Tongue (tissue), 2 donors: Measurements from ENCODE around the gene CRACR2B. TPM values are rescaled to one million over a fixed set of nuclear protein-coding genes. Genes with fewer than 3 reads are reported as not detected.
A peak's percentile ranks its signal among the peaks of the same experiment; 100 is the strongest.

Source experiments
- DNase-seq: peaks from one replicate; pipeline ENCODE4 v3.0.0-alpha.2; 2015
- total RNA-seq: library from RNA; depleted of rRNA; stranded (reverse); fragments of >200 nt; gene quantifications from one replicate; pipeline ENCODE4 v1.2.3, GENCODE V29; 2014

Gene CRACR2B
- total RNA-seq, 1 donor from 2014 or later = 22.6 TPM

DNA sequence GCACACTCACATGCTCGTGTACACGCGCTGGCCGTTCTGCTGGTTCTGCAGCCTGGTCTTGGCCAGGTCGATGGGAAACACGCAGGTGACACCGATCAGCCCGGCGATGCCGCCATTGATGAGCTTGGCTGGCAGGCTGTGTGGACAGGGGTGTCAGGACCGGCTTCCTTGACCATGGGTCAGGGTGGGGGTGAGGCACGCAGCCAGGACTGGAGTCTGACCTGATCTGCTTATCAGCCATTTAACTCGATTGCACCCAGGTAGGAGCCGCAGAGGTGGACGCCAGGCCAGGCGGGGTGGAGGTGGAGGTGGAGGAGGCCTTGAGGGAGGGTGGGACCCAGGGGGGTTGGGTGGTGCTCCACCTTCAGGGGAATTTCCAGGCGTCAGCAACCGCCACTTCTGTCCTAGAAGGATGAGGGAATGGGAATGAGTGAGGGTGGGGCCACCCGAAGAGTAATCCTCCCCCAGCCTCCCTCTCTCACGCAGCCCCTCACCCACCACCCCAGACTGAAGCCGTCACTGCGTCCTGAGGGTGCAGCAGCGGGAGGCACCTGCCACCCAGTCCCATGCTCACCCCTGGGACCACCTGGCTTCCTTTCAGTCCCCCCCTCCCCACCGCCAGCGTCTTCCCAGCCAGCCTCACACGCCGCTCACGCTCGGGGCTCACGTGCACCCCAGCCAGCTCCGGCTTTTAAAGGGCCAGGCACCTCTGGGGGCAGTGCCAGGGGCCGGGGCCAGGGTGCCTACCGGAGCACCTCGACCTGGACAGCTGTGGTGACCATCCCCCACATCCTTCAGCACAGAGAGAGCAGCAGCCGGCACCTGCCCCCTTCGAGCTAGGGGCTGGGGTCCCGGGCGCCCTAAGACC, 32.7 kb upstream of the CRACR2B start:
- no peak for DNase-seq

- DNase-seq = peak; percentile 84
These were observed 31.8 kb upstream of the CRACR2B start for GRCh38 chr11:795634-796564.

DNA sequence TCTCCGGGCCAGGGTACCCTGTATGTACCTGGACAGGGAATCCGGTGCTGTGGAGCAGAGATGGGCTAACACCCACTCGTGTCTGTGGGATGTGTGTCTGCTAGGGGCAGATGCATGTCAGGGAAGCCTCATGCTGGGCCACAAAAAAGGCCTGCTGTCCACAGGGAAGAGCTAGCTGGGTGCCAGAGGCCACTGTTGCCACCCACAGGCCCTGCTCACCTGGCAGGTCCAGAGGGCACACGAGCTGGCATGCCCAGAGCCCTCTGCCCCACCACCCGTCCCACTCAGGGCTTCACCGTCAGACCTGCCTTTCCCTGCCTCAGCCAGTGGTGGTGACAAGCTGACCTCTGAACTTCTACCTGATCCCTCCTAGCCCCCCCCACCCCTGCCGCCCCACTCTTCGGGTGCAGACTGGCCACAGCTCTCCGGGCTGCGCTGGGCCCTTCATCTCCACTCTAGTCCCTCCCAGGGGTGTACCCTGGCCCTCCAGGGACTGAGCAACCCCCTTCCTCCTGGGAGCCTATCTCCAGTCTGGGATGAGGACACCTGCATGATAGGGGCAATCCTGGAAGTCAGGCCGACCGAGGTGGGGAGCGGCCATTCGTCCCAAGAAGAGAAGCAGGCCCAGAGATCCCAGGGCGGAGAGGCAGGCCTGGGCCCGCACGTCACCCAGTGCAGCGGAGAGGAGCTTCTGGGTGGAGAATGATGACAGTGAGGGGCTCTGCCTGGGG, 31.0 kb upstream of the CRACR2B start:
- DNase-seq = no peak

DNA sequence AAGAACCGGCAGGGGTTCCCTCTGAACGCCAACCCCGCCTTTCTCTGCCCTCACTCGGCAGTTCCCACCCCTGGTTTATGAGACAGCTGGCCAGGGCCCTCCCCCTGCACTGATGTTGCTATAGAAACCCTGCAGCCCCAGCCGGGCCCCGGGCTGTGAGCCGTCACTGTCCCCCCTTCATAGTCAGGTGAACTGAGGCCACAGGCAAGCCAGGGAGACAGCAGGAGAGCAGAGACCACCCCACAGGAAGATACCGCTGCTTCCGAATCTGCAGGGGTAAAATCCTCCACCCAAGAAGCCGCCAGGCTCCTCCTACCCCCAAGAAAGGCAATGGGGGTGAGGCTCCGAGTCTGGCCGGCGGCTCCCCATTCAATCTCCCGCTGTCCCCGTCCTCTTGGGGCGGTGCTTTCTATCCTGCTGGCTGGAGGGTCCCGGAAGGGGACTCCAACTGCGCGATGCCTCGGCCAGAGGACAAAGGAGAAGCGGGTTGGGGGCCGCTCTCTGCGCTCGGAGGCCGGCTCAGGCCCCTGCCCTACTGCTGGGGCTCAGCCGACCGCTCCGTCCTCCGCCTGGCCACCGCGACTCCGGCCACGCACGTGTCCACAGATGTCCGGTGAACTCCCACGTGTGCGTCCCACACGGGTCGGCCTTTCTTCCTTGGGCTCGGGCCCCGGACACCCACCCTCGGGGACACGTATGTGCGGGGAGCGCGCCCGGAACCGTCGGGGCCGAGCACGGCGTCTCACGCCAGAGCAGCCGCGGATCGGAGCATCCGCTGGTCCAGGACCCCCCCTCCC, 30.2 kb upstream of the CRACR2B start:
- DNase-seq = peak; percentile 96

- peak; percentile 91 for DNase-seq
These were observed 29.5 kb upstream of the CRACR2B start, which contains the start of gene SLC25A22 for GRCh38 chr11:798093-798713. Gene SLC25A22, minus strand, starts transcription at chr11:798281. Its CDS starts 3,275 bp downstream, at chr11:795006.

DNA sequence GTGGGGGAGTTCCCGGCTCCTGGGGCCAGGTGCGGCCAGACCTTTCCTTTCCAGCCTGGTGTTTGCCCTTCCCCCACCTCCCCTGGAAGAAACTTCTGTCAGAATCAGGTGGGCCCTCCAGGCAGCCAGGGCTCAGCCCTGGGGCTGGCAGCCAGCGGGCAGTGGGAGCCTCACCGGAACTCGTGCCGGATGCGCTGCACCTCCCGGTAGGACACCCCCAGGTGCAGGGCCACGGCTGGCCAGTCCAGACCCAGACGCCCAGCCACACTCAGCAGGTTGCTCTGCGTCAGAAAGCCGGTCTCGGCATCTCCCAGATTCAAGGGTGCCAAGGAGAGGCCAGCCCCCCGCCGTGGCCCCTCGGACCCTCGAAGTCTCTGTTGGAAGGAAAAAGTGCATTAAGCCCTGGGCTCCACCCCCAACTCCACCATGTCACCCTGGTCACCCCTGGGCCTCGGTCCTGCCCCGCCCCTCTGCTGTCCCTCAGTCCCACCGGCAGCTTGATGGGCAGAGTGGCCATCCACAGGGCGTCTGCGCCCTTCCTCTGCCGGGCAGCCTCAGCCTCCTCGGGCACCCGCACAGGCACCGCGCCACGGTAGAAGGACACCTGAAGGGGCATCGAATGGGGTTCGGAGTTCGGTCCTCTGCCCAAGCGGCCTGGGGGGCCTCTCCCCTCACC, 27.9 kb upstream of the CRACR2B start:
- no peak for DNase-seq

DNA sequence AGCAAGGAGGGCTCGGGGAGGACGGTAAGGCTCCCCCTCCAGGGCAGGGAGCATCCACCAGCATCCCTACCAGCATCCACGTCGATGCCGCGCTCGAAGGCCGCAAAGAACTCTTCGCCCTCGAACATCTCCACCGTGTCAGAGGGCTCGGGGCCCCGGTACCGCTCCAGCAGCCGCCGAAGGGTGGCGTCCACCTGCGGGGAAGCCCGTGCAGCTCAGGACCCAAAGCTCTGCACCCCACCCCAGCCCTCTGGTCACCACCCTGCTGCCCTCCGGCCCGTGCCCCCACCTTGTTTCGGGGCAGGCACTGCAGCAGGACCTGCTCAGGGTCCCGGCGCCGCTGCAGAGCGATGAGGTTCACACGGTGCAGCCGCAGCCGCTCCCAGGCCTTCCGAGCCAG, 27.2 kb upstream of the CRACR2B start:
- no peak for DNase-seq

- DNase-seq = no peak
These were observed 26.5 kb upstream of the CRACR2B start for GRCh38 chr11:801097-801780.

DNA sequence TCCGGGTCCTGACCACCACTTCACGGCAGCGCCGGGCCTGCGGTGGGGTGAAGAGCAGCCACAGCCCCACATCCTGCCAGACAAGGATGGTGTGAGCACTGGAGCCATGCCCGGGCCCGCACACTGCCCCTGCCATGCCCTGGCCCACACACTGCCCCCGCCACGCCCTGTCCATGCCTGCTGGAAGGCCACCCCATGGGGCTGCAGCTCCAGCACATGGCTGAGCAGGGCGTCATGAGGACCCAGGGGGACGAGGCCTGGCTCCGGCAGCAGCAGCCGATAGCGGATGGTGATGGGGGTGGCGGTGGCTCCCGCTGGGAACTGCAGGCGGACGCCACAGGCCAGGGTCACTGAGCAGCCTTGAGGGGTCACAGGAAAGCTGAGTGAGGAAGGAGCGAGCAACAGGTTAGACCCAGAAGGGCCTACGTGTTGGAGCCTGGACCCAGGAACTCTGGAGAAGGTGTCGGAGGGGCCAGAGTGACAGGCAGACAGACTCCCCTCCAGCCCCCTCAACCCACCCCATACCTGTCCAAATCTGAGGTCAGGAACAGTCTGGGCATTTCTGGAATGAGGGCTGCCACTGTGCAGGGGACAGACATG, 25.6 kb upstream of the CRACR2B start:
- DNase-seq = no peak

DNA sequence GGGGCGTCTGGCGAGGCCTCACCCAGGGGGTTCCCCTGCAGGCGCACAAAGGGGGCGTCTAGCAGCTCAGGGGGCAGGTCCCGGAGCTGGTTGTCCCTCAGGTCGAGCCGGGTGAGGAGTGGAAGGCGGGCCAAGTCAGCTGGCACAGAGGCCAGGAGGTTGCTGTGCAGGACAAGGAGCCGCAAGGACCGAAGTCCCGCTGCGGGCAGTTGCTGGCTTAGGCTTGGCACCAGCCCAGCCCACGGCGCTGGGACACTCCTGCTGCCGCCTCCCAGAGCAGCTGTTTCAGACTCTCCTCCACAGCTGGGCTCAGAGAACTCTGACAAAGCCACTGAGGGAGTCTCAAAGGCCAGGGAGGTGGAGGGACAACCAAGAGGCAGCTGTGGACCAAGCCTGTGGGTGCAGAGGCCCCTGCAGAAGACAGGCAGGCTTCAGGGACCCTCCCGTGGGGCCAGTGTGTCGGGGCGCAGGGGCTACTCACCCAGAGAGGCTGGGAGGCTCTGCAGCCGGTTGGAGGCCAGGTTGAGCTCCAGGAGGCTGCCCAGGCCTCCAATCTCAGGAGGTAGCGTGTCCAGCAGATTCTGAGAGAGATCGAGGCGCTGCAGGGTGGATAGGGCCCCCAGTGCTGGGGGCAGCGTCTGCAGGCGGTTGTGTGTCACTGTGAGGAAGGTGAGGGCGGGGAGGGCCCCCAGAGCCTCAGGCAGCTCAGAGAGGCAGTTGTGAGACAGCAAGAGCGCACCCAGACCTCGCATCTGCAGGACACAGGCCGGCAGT, 24.8 kb upstream of the CRACR2B start:
- no peak for DNase-seq

DNA sequence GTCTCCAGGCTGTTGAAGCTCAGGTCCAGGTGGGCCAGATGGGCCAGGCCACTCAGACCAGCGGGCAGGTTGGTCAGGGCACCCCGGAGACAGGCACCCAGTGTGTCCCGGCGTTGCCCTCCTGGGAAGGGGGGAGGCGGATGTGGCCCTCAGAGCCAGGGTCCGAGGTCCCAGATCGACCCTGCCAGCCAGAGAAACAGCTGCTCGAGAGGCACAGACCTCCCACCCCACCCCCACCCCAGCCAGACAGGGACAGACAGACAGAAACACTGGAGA, 24.3 kb upstream of the CRACR2B start:
- DNase-seq = no peak

- peak; percentile 53 for DNase-seq
These were observed 23.7 kb upstream of the CRACR2B start for GRCh38 chr11:803770-804598.

DNA sequence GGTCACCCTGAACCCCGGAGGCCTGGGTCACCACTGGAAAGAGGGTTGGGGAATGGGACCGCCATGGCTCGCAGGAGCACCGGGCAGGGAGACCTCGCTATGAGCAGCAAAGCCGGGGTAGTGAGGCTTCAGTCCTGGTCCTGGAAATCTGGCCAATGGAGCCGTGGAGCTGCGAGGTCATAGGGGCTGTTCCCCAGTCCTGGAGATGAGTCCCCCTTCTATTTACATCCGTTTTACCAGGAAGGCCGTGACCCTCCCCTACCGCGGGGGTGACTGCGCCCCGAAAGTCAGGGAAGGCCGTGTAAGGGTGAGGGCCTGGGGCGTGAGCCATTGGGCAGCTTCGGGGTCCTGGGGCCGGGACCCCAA, 23.1 kb upstream of the CRACR2B start:
- no peak for DNase-seq

GRCh38 chr11:808427-809286, 19.1 kb upstream of the CRACR2B start:
- no peak for DNase-seq

- peak; percentile 99 for DNase-seq
These were observed 18.3 kb upstream of the CRACR2B start, which contains the start of gene RPLP2 for GRCh38 chr11:809287-810039. Gene RPLP2, plus strand, starts transcription at chr11:809967. Its CDS starts 268 bp downstream, at chr11:810235.

- DNase-seq = no peak
These were observed 17.6 kb upstream of the CRACR2B start for GRCh38 chr11:810040-810567.
